Measurements from ENCODE around the gene ECT2L.
A peak's percentile ranks its signal among the peaks of the same experiment; 100 is the strongest.

- TF ChIP-seq RARB (CRISPR knock-in tag; IDR thresholded peaks at IDR 0.05) (no peak), JUNB (IDR thresholded peaks at IDR 0.05) (no peak), CTCF (IDR thresholded peaks at IDR 0.05) (peak; percentile 66), HOXB5 (CRISPR knock-in tag; IDR thresholded peaks at IDR 0.05) (no peak), USF2 (IDR thresholded peaks at IDR 0.05) (no peak)
Observed at GRCh38 chr6:138765896-138766655, 29.8 kb upstream of the ECT2L start.

Measured in A549 (cell line).